A673 (cell line): ENCODE measurements around the gene TSPYL1.

Source experiments
- CTCF ChIP-seq: fragments of 300-800, 200-600 bp; sonication (generic); conservative IDR thresholded peaks from 2 replicates; pipeline ENCODE4 v1.5.1; 2017; ENCODE audit warnings: low read depth, mild to moderate bottlenecking, antibody characterized with exemption, low read length, moderate library complexity, mixed read lengths
- EZH2 ChIP-seq: fragments of 200-600 bp; sonication (generic); IDR thresholded peaks from 2 replicates; pipeline ENCODE4 v1.6.1; 2017; ENCODE audit warnings: borderline replicate concordance, low read depth, mild to moderate bottlenecking, mixed read lengths, antibody characterized with exemption, low read length; ENCODE audit not compliant: poor library complexity, severe bottlenecking

DNA sequence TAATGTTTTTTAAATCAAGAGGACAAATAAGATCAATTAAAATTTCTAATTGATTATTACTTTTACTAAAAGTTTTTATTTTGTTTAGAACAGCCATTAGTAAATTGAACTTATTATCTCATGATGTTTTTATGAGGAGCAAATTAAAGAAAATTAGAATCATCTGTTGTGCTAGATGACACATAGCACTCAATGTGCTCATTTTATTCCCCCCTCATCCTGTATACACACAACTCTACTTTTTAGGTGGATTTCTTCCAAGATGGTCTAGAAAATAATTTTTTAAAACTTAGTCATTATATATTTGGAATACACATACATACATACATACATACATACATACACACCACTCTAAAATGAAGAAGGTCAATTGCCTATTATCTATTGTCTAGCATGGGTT lies 29.3 kb upstream of the TSPYL1 start:
- TF ChIP-seq CTCF (no peak), EZH2 (no peak)
